ENCODE measurements around the gene LFNG.

- TF ChIP-seq SIN3A (IDR thresholded peaks at IDR 0.05; ENCODE audit: borderline replicate concordance, insufficient read depth, low read length) (no peak), REST (IDR thresholded peaks at IDR 0.05; ENCODE audit: insufficient read depth in 1 of 2, low read depth in 2 of 2, low read length in 2 of 2) (no peak), TAF1 (IDR thresholded peaks at IDR 0.05; ENCODE audit: borderline replicate concordance, insufficient read depth, low read length) (no peak)
These were observed 16.3 kb upstream of the LFNG start for GRCh38 chr7:2503056-2503941.
